GM20431 (cell line): Measurements from ENCODE around the gene SDF2.

Experiments used
- in situ Hi-C: fragments of 300-500 bp; cut with MseI, MboI; formaldehyde crosslinking; loops from one replicate; pipeline ENCODE4 v1.15.0; 2020; ENCODE audit warnings: low sequenced_read_pairs; ENCODE audit not compliant: unreplicated experiment

The SDF2 gene

GRCh38 chr17:28661635-28662526 lies at the start of gene SDF2, which contains the start of gene SUPT6H:
SDF2 (minus strand) TSS chr17:28661906; CDS start chr17:28661876, 30 bp downstream.
SUPT6H (plus strand) TSS chr17:28662205; CDS start chr17:28673402, 11,197 bp downstream.
- in situ Hi-C loops, result no loop called here

- in situ Hi-C loops, result no loop called here
Observed at GRCh38 chr17:28710861-28711722, 49.4 kb upstream of the SDF2 start.

GRCh38 chr17:28707339-28707720 lies 45.6 kb upstream of the SDF2 start:
- in situ Hi-C loops, result no loop called here

- in situ Hi-C loops, result no loop called here
Observed at GRCh38 chr17:28706471-28707338, 45.0 kb upstream of the SDF2 start.

GRCh38 chr17:28705728-28706334 lies 44.1 kb upstream of the SDF2 start:
- in situ Hi-C loops, result no loop called here

- in situ Hi-C loops, result no loop called here
Observed at GRCh38 chr17:28705074-28705659, 43.5 kb upstream of the SDF2 start.

- in situ Hi-C loops, result no loop called here
Observed at GRCh38 chr17:28704219-28704858, 42.6 kb upstream of the SDF2 start.

GRCh38 chr17:28703552-28704218 lies 42.0 kb upstream of the SDF2 start:
- in situ Hi-C loops, result no loop called here

- in situ Hi-C loops, result no loop called here
Observed at GRCh38 chr17:28702752-28703150, 41.0 kb upstream of the SDF2 start.

- in situ Hi-C loops, result no loop called here
Observed at GRCh38 chr17:28702026-28702751, 40.5 kb upstream of the SDF2 start.

GRCh38 chr17:28700830-28701492 lies 39.3 kb upstream of the SDF2 start:
- in situ Hi-C loops, result no loop called here

GRCh38 chr17:28700278-28700677 lies 38.6 kb upstream of the SDF2 start:
- in situ Hi-C loops, result no loop called here

- in situ Hi-C loops, result no loop called here
Observed at GRCh38 chr17:28698253-28698941, 36.7 kb upstream of the SDF2 start.

GRCh38 chr17:28693869-28694268 lies 32.2 kb upstream of the SDF2 start:
- in situ Hi-C loops, result no loop called here

- in situ Hi-C loops, result no loop called here
Observed at GRCh38 chr17:28689011-28689410, 27.3 kb upstream of the SDF2 start.

- in situ Hi-C loops, result no loop called here
Observed at GRCh38 chr17:28688481-28688880, 26.8 kb upstream of the SDF2 start.

GRCh38 chr17:28686296-28686695 lies 24.6 kb upstream of the SDF2 start:
- in situ Hi-C loops, result no loop called here
